Suprapubic skin (tissue), 4 donors: ENCODE data around the gene NUP62. TPM values are rescaled to one million over a fixed set of nuclear protein-coding genes. Genes with fewer than 3 reads are reported as not detected.

Experiments
- DNase-seq, 2 donors: peaks; one replicate each; pipeline ENCODE4 v3.0.0-alpha.2; 2019; ENCODE audit warnings: low spot score in 2 of 2
- H3K27ac ChIP-seq: fragments of 200-600 bp; sonication (generic); one replicate; pipeline ENCODE4 v1.5.1; 2019
- H3K27me3 ChIP-seq: fragments of 200-600 bp; sonication (generic); one replicate; pipeline ENCODE4 v1.5.1; 2019
- H3K36me3 ChIP-seq: fragments of 200-600 bp; sonication (generic); one replicate; pipeline ENCODE4 v1.5.1; 2019
- H3K4me1 ChIP-seq: fragments of 200-600 bp; sonication (generic); one replicate; pipeline ENCODE4 v1.5.1; 2019
- H3K4me3 ChIP-seq: fragments of 200-600 bp; sonication (generic); one replicate; pipeline ENCODE4 v1.5.1; 2019; ENCODE audit warnings: mild to moderate bottlenecking
- H3K9me3 ChIP-seq: fragments of 200-600 bp; sonication (generic); one replicate; pipeline ENCODE4 v1.5.1; 2019
- CTCF ChIP-seq, 2 donors: fragments of 200-600 bp in 1 of 2; fragments of 450-650 bp in 1 of 2; sonication (generic) in 1 of 2; IDR thresholded peaks; one replicate each; pipeline ENCODE4 v1.5.1; 2016 to 2019; ENCODE audit warnings: antibody characterized with exemption in 2 of 2, mild to moderate bottlenecking in 1 of 2, moderate library complexity in 1 of 2
- EP300 ChIP-seq: sonication (generic); formaldehyde crosslinking; IDR thresholded peaks from one replicate; pipeline ENCODE4 v1.6.1; 2017; ENCODE audit warnings: antibody characterized with exemption
- POLR2A ChIP-seq, 2 donors: fragments of 450-650 bp; IDR thresholded peaks; one replicate each; pipeline ENCODE4 v1.6.1; 2017; ENCODE audit warnings: antibody characterized with exemption in 2 of 2, mild to moderate bottlenecking in 2 of 2, moderate library complexity in 2 of 2
- POLR2AphosphoS5 ChIP-seq, 3 donors: sonication (generic); formaldehyde crosslinking; IDR thresholded peaks; one replicate each; pipeline ENCODE4 v1.6.1; 2017; ENCODE audit warnings: antibody characterized with exemption in 3 of 3
- WGBS: methylation state at CpG from one replicate; pipeline ENCODE4 v1.1.5; 2018; 5-methylcytosine and 5-hydroxymethylcytosine counted together
- total RNA-seq, 4 donors: library from RNA; depleted of rRNA; stranded (reverse); fragments of >200 nt; gene quantifications; one replicate each; pipeline ENCODE4 v1.1.0, GENCODE V29; 2016

The NUP62 gene
- total RNA-seq, 4 donors from 2014 or later: 40.3 to 46.2 (median 44.6) TPM

GRCh38 chr19:49938662-49939061 lies 9.4 kb upstream of the NUP62 start:
- TF ChIP-seq CTCF (IDR thresholded peaks at IDR 0.05) (no peak), POLR2AphosphoS5 (IDR thresholded peaks at IDR 0.05) (no peak), EP300 (no peak), POLR2A (IDR thresholded peaks at IDR 0.05) (no peak)
- Histone ChIP-seq H3K4me1 (peaks cover 7% of the 10 kb centered on the region), H3K36me3 (no peaks in the 10 kb centered on the region), H3K9me3 (no peaks in the 10 kb centered on the region), H3K27ac (no peak overlapping the region), H3K27me3 (no peaks in the 10 kb centered on the region), H3K4me3 (no peak overlapping the region)
- DNase-seq: no peak
- WGBS: 77% methylated on average over 4 of the region's 4 CpGs

- Histone ChIP-seq H3K9me3 (no peaks in the 10 kb centered on the region), H3K27ac (no peak overlapping the region), H3K4me3 (no peak overlapping the region), H3K36me3 (peaks cover 2% of the 10 kb centered on the region), H3K27me3 (no peaks in the 10 kb centered on the region), H3K4me1 (peaks cover 7% of the 10 kb centered on the region)
- WGBS: 54% methylated on average over 11 of the region's 35 CpGs
- DNase-seq: peak in 1 of 2 donors; percentile 79
- peak; percentile 84 to 94 for TF ChIP-seq CTCF (IDR thresholded peaks at IDR 0.05)
- no peak for TF ChIP-seq EP300
- TF ChIP-seq POLR2A (IDR thresholded peaks at IDR 0.05): no peak
- TF ChIP-seq POLR2AphosphoS5 (IDR thresholded peaks at IDR 0.05): no peak
Measured at GRCh38 chr19:49937750-49938381, 8.6 kb upstream of the NUP62 start.

- TF ChIP-seq POLR2AphosphoS5 (IDR thresholded peaks at IDR 0.05) (no peak), POLR2A (IDR thresholded peaks at IDR 0.05) (no peak), CTCF (IDR thresholded peaks at IDR 0.05) (no peak), EP300 (no peak)
- Histone ChIP-seq H3K27me3 (no peaks in the 10 kb centered on the region), H3K36me3 (peaks cover 8% of the 10 kb centered on the region), H3K4me3 (no peak overlapping the region), H3K4me1 (peaks cover 7% of the 10 kb centered on the region), H3K9me3 (no peaks in the 10 kb centered on the region), H3K27ac (no peak overlapping the region)
- DNase-seq: no peak
- WGBS: 75% methylated on average over 5 of the region's 5 CpGs
Measured at GRCh38 chr19:49936549-49936948, 7.2 kb upstream of the NUP62 start.

- TF ChIP-seq POLR2A (IDR thresholded peaks at IDR 0.05) (no peak), CTCF (IDR thresholded peaks at IDR 0.05) (no peak), POLR2AphosphoS5 (IDR thresholded peaks at IDR 0.05) (no peak), EP300 (no peak)
- Histone ChIP-seq H3K36me3 (peaks cover 8% of the 10 kb centered on the region), H3K4me1 (peaks cover 20% of the 10 kb centered on the region), H3K27ac (no peak overlapping the region), H3K4me3 (no peak overlapping the region), H3K27me3 (no peaks in the 10 kb centered on the region), H3K9me3 (no peaks in the 10 kb centered on the region)
- no peak for DNase-seq
- WGBS: 97% methylated on average over 8 of the region's 8 CpGs
Measured at GRCh38 chr19:49933643-49934042, 4.3 kb upstream of the NUP62 start.

DNA sequence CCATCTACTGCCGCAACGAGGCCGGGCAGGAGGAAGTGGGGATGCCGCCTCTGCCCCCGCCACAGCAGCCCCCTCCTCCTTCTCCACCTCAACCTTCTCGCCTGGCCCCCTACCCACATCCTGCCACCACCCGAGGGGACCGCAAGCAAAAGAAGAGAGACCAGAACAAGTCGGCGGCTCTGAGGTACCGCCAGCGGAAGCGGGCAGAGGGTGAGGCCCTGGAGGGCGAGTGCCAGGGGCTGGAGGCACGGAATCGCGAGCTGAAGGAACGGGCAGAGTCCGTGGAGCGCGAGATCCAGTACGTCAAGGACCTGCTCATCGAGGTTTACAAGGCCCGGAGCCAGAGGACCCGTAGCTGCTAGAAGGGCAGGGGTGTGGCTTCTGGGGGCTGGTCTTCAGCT lies 3.4 kb upstream of the NUP62 start:
- DNase-seq: no peak
- TF ChIP-seq CTCF (IDR thresholded peaks at IDR 0.05): no peak
- no peak overlapping the region for H3K27ac ChIP-seq
- H3K27me3 ChIP-seq: no peaks in the 10 kb centered on the region
- peaks cover 24% of the 10 kb centered on the region for H3K4me1 ChIP-seq
- H3K4me3 ChIP-seq: no peak overlapping the region
- no peaks in the 10 kb centered on the region for H3K9me3 ChIP-seq
- 87% methylated on average over 24 of the region's 25 CpGs for WGBS
- H3K36me3 ChIP-seq: peaks cover 8% of the 10 kb centered on the region
